Measurements from ENCODE around the gene DARS1. TPM values are rescaled to one million over a fixed set of nuclear protein-coding genes. Genes with fewer than 3 reads are reported as not detected.

DARS1 gene
- total RNA-seq, 1 donor from 2014 or later: 63.1 TPM

DNA sequence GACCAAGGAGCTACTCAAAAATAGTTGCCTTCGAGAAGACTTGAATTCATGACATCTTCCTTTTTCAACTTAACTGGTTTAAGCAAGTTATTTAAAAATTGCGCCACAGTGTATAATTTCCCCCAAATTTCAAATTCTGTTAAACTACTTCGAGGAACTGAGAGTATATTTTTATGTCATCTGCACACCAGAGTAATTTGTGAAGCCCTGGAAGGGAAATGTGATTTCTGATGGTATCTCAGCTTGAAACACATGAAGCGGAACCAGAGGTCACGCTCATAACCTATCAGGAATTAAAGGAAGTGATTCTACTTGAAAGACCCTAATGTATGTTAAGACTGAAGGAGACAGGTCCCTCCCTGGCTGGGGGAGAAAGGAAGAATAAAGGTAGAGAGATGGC, 33.9 kb upstream of the DARS1 start:
- Histone ChIP-seq H3K36me3 (no peaks in the 10 kb centered on the region), H3K4me1 (no peaks in the 10 kb centered on the region), H3K9me3 (no peaks in the 10 kb centered on the region), H3K4me3 (no peak overlapping the region), H3K27me3 (no peaks in the 10 kb centered on the region), H3K27ac (no peak overlapping the region)
- TF ChIP-seq, protein P1, sequence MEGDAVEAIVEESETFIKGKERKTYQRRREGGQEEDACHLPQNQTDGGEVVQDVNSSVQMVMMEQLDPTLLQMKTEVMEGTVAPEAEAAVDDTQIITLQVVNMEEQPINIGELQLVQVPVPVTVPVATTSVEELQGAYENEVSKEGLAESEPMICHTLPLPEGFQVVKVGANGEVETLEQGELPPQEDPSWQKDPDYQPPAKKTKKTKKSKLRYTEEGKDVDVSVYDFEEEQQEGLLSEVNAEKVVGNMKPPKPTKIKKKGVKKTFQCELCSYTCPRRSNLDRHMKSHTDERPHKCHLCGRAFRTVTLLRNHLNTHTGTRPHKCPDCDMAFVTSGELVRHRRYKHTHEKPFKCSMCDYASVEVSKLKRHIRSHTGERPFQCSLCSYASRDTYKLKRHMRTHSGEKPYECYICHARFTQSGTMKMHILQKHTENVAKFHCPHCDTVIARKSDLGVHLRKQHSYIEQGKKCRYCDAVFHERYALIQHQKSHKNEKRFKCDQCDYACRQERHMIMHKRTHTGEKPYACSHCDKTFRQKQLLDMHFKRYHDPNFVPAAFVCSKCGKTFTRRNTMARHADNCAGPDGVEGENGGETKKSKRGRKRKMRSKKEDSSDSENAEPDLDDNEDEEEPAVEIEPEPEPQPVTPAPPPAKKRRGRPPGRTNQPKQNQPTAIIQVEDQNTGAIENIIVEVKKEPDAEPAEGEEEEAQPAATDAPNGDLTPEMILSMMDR (IDR thresholded peaks at IDR 0.05): no peak
- TF ChIP-seq POLR2A (IDR thresholded peaks at IDR 0.05): no peak
- TF ChIP-seq POLR2AphosphoS5 (IDR thresholded peaks at IDR 0.05; ENCODE audit: insufficient read depth in 1 of 2, low read depth in 1 of 2): no peak
- intact Hi-C loops (cut with DNase I): no loop called here
- no peak for DNase-seq (ENCODE audit: extremely low spot score in 2 of 2)

DNA sequence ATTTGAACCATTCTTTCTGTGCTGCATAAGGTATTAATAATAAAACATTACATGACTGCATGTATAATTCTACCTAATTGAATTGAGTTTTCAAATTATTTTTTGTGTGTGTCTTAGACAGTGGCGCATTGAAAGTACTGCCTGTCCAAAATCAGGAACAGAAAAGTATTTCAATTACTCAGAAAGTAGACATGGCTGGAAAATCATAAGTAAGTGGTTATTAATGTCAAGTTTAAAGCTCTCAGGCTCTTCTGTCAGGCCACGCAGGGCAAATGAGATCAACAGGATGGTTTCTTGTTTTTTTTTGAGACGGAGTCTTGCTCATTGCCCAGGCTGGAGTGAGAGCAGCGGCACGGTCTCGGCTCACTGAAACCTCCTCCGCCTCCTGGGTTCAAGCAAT, 32.4 kb upstream of the DARS1 start:
- H3K27me3 ChIP-seq: no peaks in the 10 kb centered on the region
- intact Hi-C loops (cut with DNase I): no loop called here

DNA sequence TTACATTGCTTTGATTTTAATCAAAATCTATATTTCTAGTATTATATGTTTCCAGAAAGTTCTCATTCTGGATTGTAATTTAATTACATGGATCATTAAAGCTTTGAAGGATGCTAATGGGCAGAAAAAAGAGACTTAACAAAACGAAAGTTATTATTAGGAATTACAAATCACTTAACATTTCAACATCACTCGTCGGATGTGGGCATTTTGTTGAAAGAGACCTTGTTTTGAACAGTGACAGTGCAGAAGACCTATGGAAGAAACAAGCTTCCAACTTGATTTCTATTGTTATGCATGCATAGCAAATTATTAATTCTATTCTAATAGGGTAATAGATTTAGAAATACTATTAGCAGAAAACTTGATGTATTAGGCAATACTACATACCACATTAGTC, 31.4 kb upstream of the DARS1 start:
- no peaks in the 10 kb centered on the region for H3K4me1 ChIP-seq
- H3K27ac ChIP-seq: no peak overlapping the region
- intact Hi-C loops (cut with DNase I): no loop called here
- no peaks in the 10 kb centered on the region for H3K9me3 ChIP-seq
- no peaks in the 10 kb centered on the region for H3K27me3 ChIP-seq
- no peak overlapping the region for H3K4me3 ChIP-seq
- H3K36me3 ChIP-seq: no peaks in the 10 kb centered on the region
- TF ChIP-seq POLR2A (IDR thresholded peaks at IDR 0.05) (no peak), POLR2AphosphoS5 (IDR thresholded peaks at IDR 0.05; ENCODE audit: insufficient read depth in 1 of 2, low read depth in 1 of 2) (no peak)
- TF ChIP-seq, protein P1 (IDR thresholded peaks at IDR 0.05): no peak
- DNase-seq (ENCODE audit: extremely low spot score in 2 of 2): no peak

More for the DNA sequence above, 32.4 kb upstream of the DARS1 start:
- Histone ChIP-seq H3K4me3 (no peak overlapping the region), H3K9me3 (no peaks in the 10 kb centered on the region), H3K4me1 (no peaks in the 10 kb centered on the region), H3K36me3 (no peaks in the 10 kb centered on the region), H3K27ac (no peak overlapping the region)
- TF ChIP-seq POLR2AphosphoS5 (IDR thresholded peaks at IDR 0.05; ENCODE audit: insufficient read depth in 1 of 2, low read depth in 1 of 2): no peak
- no peak for TF ChIP-seq POLR2A (IDR thresholded peaks at IDR 0.05)
- TF ChIP-seq, protein P1 (IDR thresholded peaks at IDR 0.05): no peak
- DNase-seq (ENCODE audit: extremely low spot score in 2 of 2): no peak

- Histone ChIP-seq H3K36me3 (no peaks in the 10 kb centered on the region), H3K27me3 (no peaks in the 10 kb centered on the region), H3K9me3 (no peaks in the 10 kb centered on the region), H3K4me1 (no peaks in the 10 kb centered on the region), H3K4me3 (no peak overlapping the region), H3K27ac (no peak overlapping the region)
- no peak for TF ChIP-seq POLR2A (IDR thresholded peaks at IDR 0.05)
- no peak for TF ChIP-seq POLR2AphosphoS5 (IDR thresholded peaks at IDR 0.05; ENCODE audit: insufficient read depth in 1 of 2, low read depth in 1 of 2)
- TF ChIP-seq, protein P1 (IDR thresholded peaks at IDR 0.05): no peak
- intact Hi-C loops (cut with DNase I): no loop called here
- DNase-seq (ENCODE audit: extremely low spot score in 2 of 2): no peak
Measured at GRCh38 chr2:136016427-136016826, 31.0 kb upstream of the DARS1 start.

- TF ChIP-seq POLR2AphosphoS5 (IDR thresholded peaks at IDR 0.05; ENCODE audit: insufficient read depth in 1 of 2, low read depth in 1 of 2) (no peak), POLR2A (IDR thresholded peaks at IDR 0.05) (no peak)
- TF ChIP-seq, protein P1 (IDR thresholded peaks at IDR 0.05): no peak
Measured at GRCh38 chr2:136015699-136016098, 30.3 kb upstream of the DARS1 start.

More at GRCh38 chr2:136015699-136016098, 30.3 kb upstream of the DARS1 start:
- intact Hi-C loops (cut with DNase I): no loop called here
- Histone ChIP-seq H3K27me3 (no peaks in the 10 kb centered on the region), H3K9me3 (no peaks in the 10 kb centered on the region), H3K4me3 (no peak overlapping the region), H3K27ac (no peak overlapping the region), H3K4me1 (no peaks in the 10 kb centered on the region), H3K36me3 (no peaks in the 10 kb centered on the region)
- no peak for DNase-seq (ENCODE audit: extremely low spot score in 2 of 2)

Data from vagina (tissue), 2 donors.